Central memory CD4-positive, alpha-beta T cell (primary cell): ENCODE measurements around the gene CCDC40.

Experiments
- DNase-seq: peaks from one replicate; pipeline ENCODE4 v3.0.0; 2022

CCDC40 gene

DNA sequence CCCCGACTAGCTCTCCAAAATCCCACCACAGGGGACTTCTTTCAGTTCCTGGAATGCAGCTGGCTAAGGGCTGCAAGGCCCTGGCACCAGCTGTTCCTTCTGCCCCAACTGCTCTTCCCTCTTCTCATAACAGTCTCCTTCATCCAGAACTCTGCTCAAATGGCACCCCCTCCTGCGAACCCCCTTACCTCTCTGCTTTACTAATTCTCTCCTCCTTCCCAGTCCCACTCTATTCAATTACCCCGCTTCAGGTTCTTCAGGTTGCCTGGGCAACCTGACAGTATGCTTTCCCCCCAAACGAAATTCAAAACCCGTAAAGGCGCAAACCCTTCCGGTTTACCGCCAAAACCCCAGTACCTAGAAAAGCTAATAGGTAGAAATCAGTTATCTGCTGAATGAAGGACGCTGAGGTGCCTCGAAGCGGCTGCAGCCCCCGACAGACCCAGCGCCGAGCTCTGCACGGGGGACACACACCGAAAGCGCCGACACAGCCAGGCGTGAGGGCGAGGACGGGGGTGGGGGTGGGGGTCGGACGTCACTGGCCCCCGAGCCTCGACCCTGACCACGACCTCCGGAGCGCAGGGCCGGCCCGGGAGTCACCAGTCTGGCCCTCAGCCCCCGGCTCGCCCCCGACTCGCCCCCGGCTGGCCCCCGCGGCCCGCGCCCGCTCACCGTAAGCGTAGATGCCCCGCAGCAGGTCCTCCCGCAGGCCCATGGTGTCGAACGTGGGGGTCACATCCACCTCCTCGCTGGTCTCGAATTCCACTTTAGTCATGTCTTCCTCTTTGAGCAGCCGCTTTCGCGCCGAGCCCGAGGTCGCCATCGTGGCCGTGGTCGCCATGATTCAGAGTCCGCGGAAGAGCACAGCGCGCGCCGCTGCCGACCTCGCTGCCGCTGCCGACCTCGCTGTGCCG, 109.9 kb downstream of the CCDC40 start:
- peak; percentile 9 for DNase-seq

- DNase-seq = peak; percentile 98
Observed at GRCh38 chr17:80147035-80147822, 110.8 kb downstream of the CCDC40 start, which contains the start of gene EIF4A3. EIF4A3 (minus strand) TSS chr17:80147128; CDS start chr17:80146961, 167 bp downstream.
